Stimulated activated CD8-positive, alpha-beta memory T cell treated with anti-CD3 and anti-CD28 coated beads, Interleukin-4, amount 100 ng/mL, for 24 hours (primary cell): Measurements from ENCODE around the gene DGCR2.
"Not testable (repeated sequence)": the region's sequence is repeated elsewhere in the genome, so short reads cannot be mapped to it uniquely, and the experiment has no call there.

Source experiments
- DNase-seq: peaks from one replicate; pipeline ENCODE4 v3.0.0-alpha.2; 2020; ENCODE audit warnings: low read depth

DGCR2 gene

DNA sequence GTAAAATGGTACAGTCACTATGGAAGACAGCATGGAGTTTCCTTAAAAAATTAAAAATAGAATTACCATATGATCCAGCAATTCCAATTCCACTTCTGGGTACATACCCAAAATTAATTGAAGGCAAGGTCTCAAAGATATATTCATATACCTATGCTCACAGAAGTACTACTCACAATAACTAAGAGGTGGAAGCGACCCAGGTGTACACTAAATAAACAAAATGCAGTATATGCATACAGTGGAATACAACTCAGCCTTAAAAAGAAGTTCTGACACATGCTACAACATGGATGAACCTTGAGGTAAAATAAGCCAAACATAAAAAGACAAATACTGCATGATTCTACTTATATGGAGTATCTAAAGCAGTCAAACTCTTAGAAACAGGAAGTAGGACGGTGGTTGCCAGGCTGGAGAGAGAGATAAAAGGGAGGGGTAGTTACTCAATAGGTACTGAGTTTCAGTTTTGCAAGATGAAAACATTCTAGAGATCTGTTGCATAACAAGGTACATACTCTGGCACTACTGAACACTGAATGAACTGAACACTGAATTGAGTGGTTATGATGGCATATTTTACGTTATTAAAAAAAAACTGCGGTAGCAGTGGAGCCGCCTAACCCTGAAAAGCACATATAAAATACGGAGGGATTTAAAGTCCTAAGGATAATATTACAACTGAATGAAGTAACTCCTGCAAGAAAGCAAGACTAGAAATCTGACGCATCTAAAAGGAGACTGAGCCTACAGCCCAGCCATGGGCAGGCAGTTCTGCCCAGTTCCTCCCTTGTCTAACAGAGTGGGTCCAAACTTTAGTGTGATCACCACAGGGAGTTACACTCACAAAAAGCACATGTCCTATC lies 12.8 kb downstream of the DGCR2 start:
- DNase-seq = no peak

GRCh38 chr22:19108807-19109197 lies 13.4 kb downstream of the DGCR2 start:
- no peak for DNase-seq

GRCh38 chr22:19107730-19108074 lies 14.5 kb downstream of the DGCR2 start:
- DNase-seq = no peak

- no peak for DNase-seq
Measured at GRCh38 chr22:19106886-19107729, 15.1 kb downstream of the DGCR2 start.

DNA sequence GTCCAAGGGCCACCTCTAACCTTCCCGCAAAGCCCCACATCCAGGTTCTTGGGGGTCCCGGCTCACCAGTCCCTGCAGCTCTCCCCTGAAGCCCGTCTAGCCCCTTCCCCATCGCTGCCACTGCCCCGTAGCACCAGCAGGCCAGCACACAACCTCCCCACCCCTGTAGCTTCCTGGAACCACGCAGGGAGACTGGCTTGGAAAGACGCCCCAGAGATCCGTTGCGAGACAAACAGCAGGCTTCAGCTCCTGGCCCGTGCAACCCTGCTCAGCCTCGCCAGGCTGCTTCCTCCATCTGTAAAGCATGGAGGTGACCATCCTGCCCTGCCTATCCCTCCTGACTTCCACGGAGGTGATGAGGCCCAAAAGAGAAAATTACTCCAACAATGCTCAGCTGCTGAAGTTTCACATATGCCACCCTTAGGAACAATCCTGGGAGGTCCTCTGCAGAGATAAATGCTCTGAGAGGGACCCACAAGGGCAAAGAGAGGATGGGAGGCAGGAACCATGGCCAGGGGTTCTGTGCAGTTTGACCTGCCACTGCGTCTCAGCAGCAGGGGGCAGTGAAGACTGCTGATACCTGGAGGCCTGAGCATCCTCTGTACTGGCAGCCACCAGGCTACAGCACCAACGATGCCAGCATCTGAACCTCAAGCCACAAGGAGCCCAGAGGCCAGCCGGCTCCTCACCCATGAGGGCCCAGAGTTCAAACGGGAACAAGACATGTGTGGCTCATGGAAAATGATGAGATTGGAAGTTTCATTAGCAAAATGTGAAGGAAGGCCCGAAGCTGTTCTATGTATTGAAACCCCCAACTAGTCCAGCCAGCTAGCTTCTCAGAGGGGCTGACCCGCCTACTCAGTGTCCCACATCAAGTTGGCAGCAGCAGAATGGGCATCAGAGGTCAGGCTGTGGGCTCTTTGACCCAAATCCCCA lies 16.1 kb downstream of the DGCR2 start:
- no peak for DNase-seq

DNA sequence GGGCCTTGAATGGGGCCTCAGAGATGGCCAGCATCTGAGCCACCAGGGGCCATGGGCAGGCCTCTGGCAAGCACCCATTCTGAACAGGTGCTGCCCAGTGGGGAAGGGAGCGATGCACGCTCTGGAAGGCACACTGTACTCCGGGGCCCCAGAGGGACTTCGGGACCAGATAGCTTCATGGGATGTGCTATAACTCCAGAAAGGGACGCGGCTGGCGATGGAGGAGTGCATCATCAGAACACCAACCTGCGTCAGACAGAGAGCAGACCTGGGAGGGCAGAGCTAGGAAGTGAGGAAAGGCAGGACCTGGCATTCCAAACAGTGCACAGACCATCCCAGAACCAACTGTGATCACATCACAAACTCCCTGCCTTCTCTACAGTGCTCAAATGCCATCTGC lies 16.8 kb downstream of the DGCR2 start:
- DNase-seq = no peak

DNA sequence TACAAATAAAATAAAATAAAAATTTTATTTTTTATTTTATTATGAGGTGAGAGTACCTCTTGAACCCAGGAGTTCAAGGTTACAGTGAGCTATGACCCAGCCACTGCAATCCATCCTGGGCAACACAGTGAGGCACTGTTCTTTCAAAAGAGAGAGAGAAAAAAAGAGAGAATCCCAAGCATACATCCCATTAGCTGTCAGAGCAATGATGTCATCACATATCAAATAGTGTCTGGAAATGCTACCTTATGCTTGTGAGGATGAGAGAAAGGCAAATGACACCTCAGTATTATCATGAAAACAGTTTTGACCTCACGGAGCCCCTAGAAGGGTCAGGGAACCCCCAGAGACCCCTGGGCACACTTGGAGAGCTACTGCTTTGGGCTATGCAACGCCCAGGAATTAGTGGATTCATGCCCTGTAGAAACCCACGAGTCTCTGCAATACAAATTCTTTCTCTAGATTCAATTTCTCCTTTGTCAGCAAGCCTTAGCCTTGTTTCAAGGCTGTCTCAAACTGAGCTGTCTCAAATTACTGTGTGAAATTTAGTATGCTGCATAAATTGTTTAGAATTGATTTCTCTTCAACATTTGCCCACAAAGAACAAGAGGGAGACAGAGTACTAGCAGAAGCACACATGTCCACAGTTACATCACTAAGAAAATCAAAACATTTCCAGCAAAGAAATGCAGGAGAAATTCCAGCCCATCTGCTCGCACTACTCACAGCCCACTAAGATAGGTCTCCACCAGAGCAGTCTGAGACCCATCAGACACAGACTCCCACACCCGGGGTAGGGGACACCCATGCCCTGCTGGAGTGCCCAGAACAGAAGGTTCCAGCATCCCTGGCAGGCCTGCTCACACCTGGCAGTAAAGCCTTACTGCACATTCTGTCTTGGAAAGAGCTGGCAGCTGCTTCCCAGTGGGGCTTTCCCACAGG lies 18.1 kb downstream of the DGCR2 start:
- DNase-seq = no peak

DNA sequence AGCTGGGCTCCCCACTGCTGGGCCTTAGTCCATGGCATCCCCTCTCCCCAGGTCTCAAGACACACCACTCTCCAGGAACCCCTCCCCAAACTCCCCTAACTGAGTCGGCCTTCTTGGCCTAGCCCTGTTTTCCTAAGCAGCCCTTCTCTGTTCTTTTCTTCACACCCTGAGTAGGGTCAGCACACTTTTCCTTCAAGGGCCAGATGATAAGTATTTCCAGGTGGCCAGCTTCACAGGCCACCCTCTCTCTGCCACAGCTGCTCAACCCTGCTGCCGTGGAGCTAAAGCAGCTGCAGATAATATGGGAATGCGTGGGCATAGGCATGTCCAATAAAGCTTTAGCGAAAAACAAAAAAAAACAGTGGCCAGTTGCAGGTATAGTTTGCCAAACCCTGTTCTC lies 24.1 kb downstream of the DGCR2 start:
- no peak for DNase-seq

DNA sequence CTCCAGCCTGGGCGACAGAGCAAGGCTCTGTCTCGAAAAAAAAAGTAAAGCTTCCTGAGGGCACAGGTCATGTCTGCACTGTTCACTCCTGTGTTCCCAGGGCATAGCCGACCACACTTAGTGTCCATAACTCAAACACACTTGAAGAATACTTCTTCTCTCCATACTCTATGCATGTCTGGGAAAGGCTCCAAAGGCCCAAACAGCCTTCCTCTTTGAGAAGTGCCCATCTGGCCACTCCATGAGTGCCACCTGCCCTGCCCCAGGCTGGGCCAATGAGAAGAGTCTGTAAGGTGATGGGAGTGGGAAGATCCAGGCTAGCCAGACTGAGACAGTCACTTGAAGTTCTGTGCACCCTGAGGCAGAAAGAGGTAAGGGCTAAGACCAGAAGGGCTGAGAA lies 24.7 kb downstream of the DGCR2 start:
- no peak for DNase-seq

- DNase-seq = no peak
Measured at GRCh38 chr22:19096555-19096954, 25.7 kb downstream of the DGCR2 start.

- DNase-seq = no peak
Measured at GRCh38 chr22:19094393-19094997, 27.7 kb downstream of the DGCR2 start.

DNA sequence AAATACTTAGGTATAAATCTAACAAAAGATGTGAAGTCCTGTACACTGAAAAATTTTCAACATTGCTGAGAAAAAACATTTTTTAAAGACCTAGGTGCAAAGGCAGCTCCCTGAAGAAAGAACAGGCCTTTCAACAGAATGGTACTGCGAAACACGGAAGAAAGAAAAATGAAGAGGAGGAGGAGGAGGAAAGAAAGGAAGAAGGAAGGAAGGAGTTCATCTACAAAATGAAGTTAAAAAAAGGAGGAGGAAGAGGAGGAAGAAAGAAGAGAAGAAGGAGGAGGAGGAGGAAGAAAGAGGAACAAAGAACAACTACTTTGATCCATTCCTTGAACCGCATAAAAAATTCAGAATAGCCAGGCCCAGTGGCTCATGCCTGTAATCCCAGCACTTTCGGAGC lies 29.5 kb downstream of the DGCR2 start:
- DNase-seq = no peak

GRCh38 chr22:19090586-19091127 lies 31.6 kb downstream of the DGCR2 start:
- DNase-seq = no peak

GRCh38 chr22:19090183-19090582 lies 32.0 kb downstream of the DGCR2 start:
- DNase-seq = no peak

- no peak for DNase-seq
Measured at GRCh38 chr22:19088866-19089595, 33.2 kb downstream of the DGCR2 start.

DNA sequence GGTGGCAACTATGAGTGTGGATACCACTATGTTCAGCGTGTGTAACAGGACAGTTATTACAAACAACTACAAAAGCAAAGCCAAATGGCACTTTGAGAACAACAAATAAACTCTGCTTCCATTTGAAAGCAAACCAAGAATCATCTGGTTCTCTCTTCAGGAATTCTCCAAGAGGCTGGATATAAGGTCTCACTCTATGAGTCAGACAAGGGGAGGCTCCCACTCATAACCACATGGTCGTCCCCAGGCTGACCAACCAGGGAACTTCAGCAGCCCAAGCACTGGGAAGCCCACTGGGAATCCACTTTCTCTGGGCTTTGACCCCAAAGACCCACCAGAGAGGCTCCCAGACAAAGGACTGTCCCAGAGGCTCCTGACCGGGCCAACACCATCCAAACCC lies 35.3 kb downstream of the DGCR2 start:
- DNase-seq = no peak

- DNase-seq = no peak
Measured at GRCh38 chr22:19086417-19086816, 35.8 kb downstream of the DGCR2 start.

DNA sequence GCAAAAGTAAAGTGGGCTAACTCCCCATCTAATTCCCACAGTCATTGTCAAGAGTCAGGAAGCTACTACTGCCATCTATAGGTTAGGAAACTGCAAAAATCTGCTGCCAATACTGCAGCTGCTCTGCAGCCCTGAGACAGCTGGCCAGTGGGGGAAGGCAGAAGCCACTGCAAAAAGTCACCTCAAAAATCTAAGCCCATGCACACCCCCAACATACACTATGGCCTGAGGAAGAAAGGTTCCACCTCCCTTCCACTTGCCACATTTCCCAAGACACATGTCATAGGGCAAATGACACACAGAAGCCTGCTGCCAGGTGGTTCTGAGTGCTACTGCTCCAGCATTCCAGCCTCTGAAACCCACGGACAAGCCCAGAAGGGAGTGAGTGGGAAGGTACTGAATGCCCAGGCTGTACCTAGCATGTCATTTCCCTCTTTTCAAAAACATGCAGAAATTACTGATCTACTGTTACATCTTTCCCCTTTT lies 36.9 kb downstream of the DGCR2 start:
- DNase-seq = no peak

DNA sequence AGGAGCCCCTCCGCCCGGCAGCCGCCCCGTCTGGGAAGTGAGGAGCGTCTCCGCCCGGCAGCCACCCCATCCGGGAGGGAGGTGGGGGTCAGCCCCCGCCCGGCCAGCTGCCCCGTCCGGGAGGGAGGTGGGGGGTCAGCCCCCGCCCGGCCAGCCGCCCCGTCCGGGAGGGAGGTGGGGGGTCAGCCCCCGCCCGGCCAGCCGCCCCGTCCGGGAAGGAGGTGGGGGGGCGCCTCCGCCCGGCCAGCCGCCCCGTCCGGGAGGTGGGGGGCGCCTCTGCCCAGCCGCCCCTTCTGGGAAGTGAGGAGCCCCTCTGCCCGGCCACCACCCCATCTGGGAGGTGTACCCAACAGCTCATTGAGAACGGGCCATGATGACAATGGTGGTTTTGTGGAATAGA lies 37.6 kb downstream of the DGCR2 start:
- DNase-seq = not testable (repeated sequence)
